H1 (cell line): ENCODE data around the gene BCL2.
"Not testable (repeated sequence)": the region's sequence is repeated elsewhere in the genome, so short reads cannot be mapped to it uniquely, and the experiment has no call there.

Experiments
- ASH2L ChIP-seq: fragments of 200-600, 300-600 bp; sonication (generic); IDR thresholded peaks from one replicate; pipeline ENCODE4 v1.7.1; 2017; ENCODE audit warnings: low read length
- CTCF ChIP-seq, 3 experiments: IDR thresholded peaks; 1 replicate in 2 of 3; 2 replicates in 1 of 3; pipeline versions ENCODE4 v1.5.1 to v1.6.1; 2011; ENCODE audit warnings: low read length in 3 of 3, mild to moderate bottlenecking in 3 of 3, inconsistent platforms in 2 of 3, low read depth in 1 of 3, moderate library complexity in 1 of 3; ENCODE audit not compliant: insufficient read depth in 1 of 3; ENCODE audit errors: control extremely low read depth in 1 of 3
- EGR1 ChIP-seq: IDR thresholded peaks from 2 replicates; pipeline ENCODE4 v1.6.1; 2011; ENCODE audit warnings: low read depth, low read length, borderline replicate concordance
- POLR2A ChIP-seq, 2 experiments: IDR thresholded peaks; 1 replicate in 1 of 2; 2 replicates in 1 of 2; pipeline ENCODE4 v1.6.1; 2011; ENCODE audit warnings: low read depth in 2 of 2, low read length in 2 of 2, mild to moderate bottlenecking in 2 of 2; ENCODE audit errors: control extremely low read depth in 1 of 2
- ZNF274 ChIP-seq: IDR thresholded peaks from 2 replicates; pipeline ENCODE4 v1.7.0; 2012; ENCODE audit warnings: low read length, borderline replicate concordance; ENCODE audit errors: extremely low read depth

GRCh38 chr18:63201456-63201855, 118.1 kb downstream of the BCL2 start:
- TF ChIP-seq CTCF (IDR thresholded peaks at IDR 0.05; ENCODE audit: control extremely low read depth in 1 of 3, insufficient read depth in 1 of 3, low read depth in 1 of 3, low read length in 3 of 3); ASH2L; POLR2A (IDR thresholded peaks at IDR 0.05; ENCODE audit: control extremely low read depth in 1 of 2, low read depth in 2 of 2, low read length in 2 of 2); EGR1; ZNF274: not testable (repeated sequence)
